Femur (tissue), 1 donor: ENCODE results near the gene NFIX.

Source experiments
- DNase-seq: peaks from one replicate; pipeline ENCODE4 v3.0.0-alpha.2; 2017

NFIX gene

GRCh38 chr19:13095934-13096927 is 101.0 kb downstream of the NFIX start:
- DNase-seq = peak; percentile 52

- DNase-seq = no peak
Observed at GRCh38 chr19:13097033-13097462, 101.8 kb downstream of the NFIX start.

GRCh38 chr19:13097463-13098258 is 102.4 kb downstream of the NFIX start:
- DNase-seq = peak; percentile 63

- DNase-seq = peak; percentile 83
Observed at GRCh38 chr19:13098277-13099072, 103.2 kb downstream of the NFIX start.

- peak; percentile 82 for DNase-seq
Observed at GRCh38 chr19:13099073-13099999, 104.1 kb downstream of the NFIX start.

- peak; percentile 47 for DNase-seq
Observed at GRCh38 chr19:13100031-13100588, 104.8 kb downstream of the NFIX start.

GRCh38 chr19:13100841-13101589 is 105.7 kb downstream of the NFIX start:
- DNase-seq = peak; percentile 36

- no peak for DNase-seq
Observed at GRCh38 chr19:13101590-13102415, 106.5 kb downstream of the NFIX start.

GRCh38 chr19:13102416-13102665 is 107.1 kb downstream of the NFIX start:
- DNase-seq = no peak

- peak; percentile 84 for DNase-seq
Observed at GRCh38 chr19:13102666-13103580, 107.6 kb downstream of the NFIX start, which contains the start of gene LYL1. LYL1 (minus strand) TSS chr19:13102858; CDS start chr19:13101171, 1,687 bp downstream.

GRCh38 chr19:13103581-13104359 is 108.5 kb downstream of the NFIX start:
- DNase-seq = no peak

GRCh38 chr19:13104360-13104847 is 109.1 kb downstream of the NFIX start:
- DNase-seq = peak; percentile 87

- no peak for DNase-seq
Observed at GRCh38 chr19:13104848-13105711, 109.8 kb downstream of the NFIX start.

- DNase-seq = no peak
Observed at GRCh38 chr19:13109361-13110098, 114.3 kb downstream of the NFIX start.

- DNase-seq = no peak
Observed at GRCh38 chr19:13110099-13110610, 114.9 kb downstream of the NFIX start.

- no peak for DNase-seq
Observed at GRCh38 chr19:13112555-13112954, 117.3 kb downstream of the NFIX start.
